ENCODE results near the gene MAPK8IP1. TPM values are rescaled to one million over a fixed set of nuclear protein-coding genes. Genes with fewer than 3 reads are reported as not detected.

MAPK8IP1 gene
- polyA plus RNA-seq, 1 donor (not counting 4 experiments of a cell fraction or from before 2014, with no cell fraction given) = 0.51 TPM

- no peak for FAIRE-seq
- Histone ChIP-seq H3K4me1 (ENCODE audit: control insufficient read depth, extremely low read depth, insufficient read depth, low read length) (peaks cover 8% of the 10 kb centered on the region), H3K9me3 (ENCODE audit: control insufficient read depth, low read depth, low read length) (no peaks in the 10 kb centered on the region), H4K20me1 (ENCODE audit: control insufficient read depth, extremely low read depth, insufficient read depth, low read length) (no peaks in the 10 kb centered on the region), H2AFZ (ENCODE audit: control insufficient read depth, low read length) (no peak overlapping the region), H3K4me3 (ENCODE audit: control insufficient read depth in 2 of 3, extremely low read depth in 1 of 3, insufficient read depth in 2 of 3, low read depth in 1 of 3, low read length in 3 of 3) (no peak overlapping the region), H3K4me2 (ENCODE audit: control insufficient read depth, extremely low read depth, insufficient read depth, low read depth, low read length) (no peak overlapping the region), H3K27me3 (ENCODE audit: control insufficient read depth, extremely low read depth, insufficient read depth, low read length) (no peaks in the 10 kb centered on the region), H3K79me2 (ENCODE audit: control insufficient read depth, insufficient read depth, low read length) (no peaks in the 10 kb centered on the region), H3K36me3 (ENCODE audit: control insufficient read depth in 2 of 2, extremely low read depth in 1 of 2, insufficient read depth in 2 of 2, low read length in 2 of 2) (peaks cover 6 to 10% of the 10 kb centered on the region in 2 experiments), H3K9me1 (ENCODE audit: control insufficient read depth, extremely low read depth, insufficient read depth, low read length) (no peaks in the 10 kb centered on the region), H3K9ac (ENCODE audit: control insufficient read depth, extremely low read depth, insufficient read depth, low read length) (no peak overlapping the region), H3K27ac (ENCODE audit: control insufficient read depth, insufficient read depth, low read length) (no peak overlapping the region)
- TF ChIP-seq CTCF (optimal IDR thresholded peaks at IDR 0.05 in 1 of 3, IDR thresholded peaks at IDR 0.05 in 1 of 3, conservative IDR thresholded peaks at IDR 0.05 in 1 of 3; ENCODE audit: extremely low read depth in 1 of 3, insufficient read depth in 2 of 3, low read length in 3 of 3) (no peak), EZH2 (IDR thresholded peaks at IDR 0.05; ENCODE audit: low read length) (no peak)
- DNase-seq (ENCODE audit: low read depth, low spot score) = no peak
- dilution Hi-C loops (cut with MboI; ENCODE audit: extremely low pct_ligation_motif_present, low sequenced_read_pairs) = no loop called here
Measured at GRCh38 chr11:45939836-45940235, 54.4 kb downstream of the MAPK8IP1 start.

GRCh38 chr11:45941285-45941684, 55.8 kb downstream of the MAPK8IP1 start:
- no peak overlapping the region for H3K27ac ChIP-seq (ENCODE audit: control insufficient read depth, insufficient read depth, low read length)
- dilution Hi-C loops (cut with MboI; ENCODE audit: extremely low pct_ligation_motif_present, low sequenced_read_pairs) = no loop called here
- H3K9me3 ChIP-seq (ENCODE audit: control insufficient read depth, low read depth, low read length) = no peaks in the 10 kb centered on the region
- H4K20me1 ChIP-seq (ENCODE audit: control insufficient read depth, extremely low read depth, insufficient read depth, low read length) = no peaks in the 10 kb centered on the region
- no peak for DNase-seq (ENCODE audit: low read depth, low spot score)
- H2AFZ ChIP-seq (ENCODE audit: control insufficient read depth, low read length) = no peak overlapping the region
- no peak overlapping the region for H3K4me2 ChIP-seq (ENCODE audit: control insufficient read depth, extremely low read depth, insufficient read depth, low read depth, low read length)
- no peaks in the 10 kb centered on the region for H3K4me1 ChIP-seq (ENCODE audit: control insufficient read depth, extremely low read depth, insufficient read depth, low read length)
- H3K27me3 ChIP-seq (ENCODE audit: control insufficient read depth, extremely low read depth, insufficient read depth, low read length) = no peaks in the 10 kb centered on the region
- no peak overlapping the region for H3K9ac ChIP-seq (ENCODE audit: control insufficient read depth, extremely low read depth, insufficient read depth, low read length)
- no peaks in the 10 kb centered on the region for H3K79me2 ChIP-seq (ENCODE audit: control insufficient read depth, insufficient read depth, low read length)
- no peak overlapping the region for H3K4me3 ChIP-seq (ENCODE audit: control insufficient read depth in 2 of 3, extremely low read depth in 1 of 3, insufficient read depth in 2 of 3, low read depth in 1 of 3, low read length in 3 of 3)
- peaks cover 0 to 13% of the 10 kb centered on the region in 2 experiments for H3K36me3 ChIP-seq (ENCODE audit: control insufficient read depth in 2 of 2, extremely low read depth in 1 of 2, insufficient read depth in 2 of 2, low read length in 2 of 2)
- FAIRE-seq = no peak
- H3K9me1 ChIP-seq (ENCODE audit: control insufficient read depth, extremely low read depth, insufficient read depth, low read length) = no peaks in the 10 kb centered on the region
- TF ChIP-seq CTCF (optimal IDR thresholded peaks at IDR 0.05 in 1 of 3, IDR thresholded peaks at IDR 0.05 in 1 of 3, conservative IDR thresholded peaks at IDR 0.05 in 1 of 3; ENCODE audit: extremely low read depth in 1 of 3, insufficient read depth in 2 of 3, low read length in 3 of 3) (no peak), EZH2 (IDR thresholded peaks at IDR 0.05; ENCODE audit: low read length) (no peak)

Measured in keratinocyte (primary cell).